GM12892 (cell line): ENCODE results near the gene SEC24C.

Experiments used
- POLR2A ChIP-seq: IDR thresholded peaks from 2 replicates; pipeline ENCODE4 v1.6.1; 2011; ENCODE audit warnings: low read depth, low read length, control low read depth
- POLR2AphosphoS5 ChIP-seq: IDR thresholded peaks from 2 replicates; pipeline ENCODE4 v1.6.1; 2011; ENCODE audit warnings: low read depth, low read length, control low read depth

DNA sequence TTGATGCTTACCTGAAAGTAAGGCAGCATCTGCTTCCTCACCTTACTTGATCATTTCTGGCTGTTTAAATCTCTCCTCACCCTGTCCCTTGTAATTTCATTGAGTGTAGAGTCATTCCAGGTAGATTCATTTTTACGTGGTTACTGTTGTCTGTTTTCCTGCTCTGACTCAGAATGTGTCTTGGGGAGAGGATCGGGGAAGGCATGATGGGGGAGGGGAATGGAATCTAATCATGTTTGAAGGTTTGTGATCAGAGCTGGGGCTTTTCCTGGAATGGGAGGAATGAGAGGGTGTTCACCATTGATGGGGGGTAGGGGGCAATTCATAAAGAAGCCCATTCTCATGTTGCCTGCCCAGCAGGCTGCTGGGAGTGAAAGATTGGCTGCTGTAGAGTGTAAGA lies 18.7 kb downstream of the SEC24C start:
- TF ChIP-seq POLR2A (no peak), POLR2AphosphoS5 (no peak)
